Bone marrow (tissue), 2 donors: ENCODE data around the gene GPR162.

ENCODE experiments used
- DNase-seq, 2 donors: peaks; one replicate each; lab custom pipeline; 2025; lab: John Stamatoyannopoulos, UW

GPR162 gene, protein sequence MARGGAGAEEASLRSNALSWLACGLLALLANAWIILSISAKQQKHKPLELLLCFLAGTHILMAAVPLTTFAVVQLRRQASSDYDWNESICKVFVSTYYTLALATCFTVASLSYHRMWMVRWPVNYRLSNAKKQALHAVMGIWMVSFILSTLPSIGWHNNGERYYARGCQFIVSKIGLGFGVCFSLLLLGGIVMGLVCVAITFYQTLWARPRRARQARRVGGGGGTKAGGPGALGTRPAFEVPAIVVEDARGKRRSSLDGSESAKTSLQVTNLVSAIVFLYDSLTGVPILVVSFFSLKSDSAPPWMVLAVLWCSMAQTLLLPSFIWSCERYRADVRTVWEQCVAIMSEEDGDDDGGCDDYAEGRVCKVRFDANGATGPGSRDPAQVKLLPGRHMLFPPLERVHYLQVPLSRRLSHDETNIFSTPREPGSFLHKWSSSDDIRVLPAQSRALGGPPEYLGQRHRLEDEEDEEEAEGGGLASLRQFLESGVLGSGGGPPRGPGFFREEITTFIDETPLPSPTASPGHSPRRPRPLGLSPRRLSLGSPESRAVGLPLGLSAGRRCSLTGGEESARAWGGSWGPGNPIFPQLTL

DNA sequence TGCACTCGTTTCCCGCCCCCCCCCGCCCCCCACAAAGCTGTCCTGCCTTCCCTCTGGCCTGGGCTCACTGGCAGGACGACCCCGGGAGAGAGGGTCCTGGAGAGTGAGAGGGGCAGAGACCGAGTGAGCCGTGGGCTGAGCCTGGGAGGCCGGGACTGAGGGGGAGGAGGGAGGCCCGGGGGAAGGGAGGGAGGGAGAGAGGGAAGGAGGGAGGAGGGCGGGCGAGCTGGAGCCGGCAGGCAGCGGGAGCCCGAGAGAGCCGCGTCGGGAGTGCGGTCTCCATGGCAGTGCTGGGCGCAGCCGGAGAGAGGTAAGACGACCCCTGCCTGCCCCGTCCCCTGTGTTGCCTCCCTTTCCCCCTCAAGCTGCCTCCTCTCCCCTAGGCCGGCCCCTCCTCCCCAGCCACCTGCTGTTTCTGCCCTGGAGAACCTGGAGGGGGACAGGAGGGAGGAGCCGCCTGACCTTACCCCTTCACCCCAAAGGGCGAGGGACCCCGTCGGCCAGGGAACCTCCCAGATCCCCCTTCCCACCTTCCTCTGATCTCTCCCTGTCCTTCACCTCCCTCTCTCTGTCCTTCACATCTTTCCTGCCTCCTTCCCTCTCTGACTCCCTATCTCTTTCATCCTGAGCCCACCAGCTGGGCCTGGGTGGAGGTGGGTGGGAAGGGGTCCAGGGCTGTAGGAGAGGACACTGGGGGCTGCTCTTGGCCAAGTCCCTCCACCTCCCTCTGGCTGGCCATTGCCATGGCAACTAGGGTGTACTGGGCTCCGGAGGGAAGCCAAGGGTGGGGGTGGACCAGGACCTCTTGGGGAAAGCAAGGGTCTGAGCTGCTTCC lies at the start of gene GPR162:
Gene GPR162 (plus strand): TSS at position 231 of the 835 bp plus-strand sequence. CDS start 2,078 bp downstream, outside the sequence.
- peak in 1 of 2 donors; percentile 53 for DNase-seq

DNA sequence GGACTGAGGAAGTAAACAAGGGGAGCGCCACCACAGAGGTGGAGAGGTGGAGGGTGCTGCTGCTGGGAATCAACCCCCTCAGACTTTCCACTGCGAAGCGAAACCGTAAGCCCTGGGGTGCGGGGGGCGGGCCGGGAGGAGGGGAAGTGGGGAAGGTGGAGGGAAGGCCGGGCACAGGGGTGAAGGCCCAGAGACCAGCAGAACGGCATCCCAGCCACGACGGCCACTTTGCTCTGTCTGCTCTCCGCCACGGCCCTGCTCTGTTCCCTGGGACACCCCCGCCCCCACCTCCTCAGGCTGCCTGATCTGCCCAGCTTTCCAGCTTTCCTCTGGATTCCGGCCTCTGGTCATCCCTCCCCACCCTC lies 49.3 kb upstream of the GPR162 start, which contains the start of gene LAG3:
Gene LAG3 (plus strand): TSS at position 190 of the 365 bp plus-strand sequence. CDS start 333 bp downstream, outside the sequence.
- DNase-seq: peak in 1 of 2 donors; percentile 15

DNA sequence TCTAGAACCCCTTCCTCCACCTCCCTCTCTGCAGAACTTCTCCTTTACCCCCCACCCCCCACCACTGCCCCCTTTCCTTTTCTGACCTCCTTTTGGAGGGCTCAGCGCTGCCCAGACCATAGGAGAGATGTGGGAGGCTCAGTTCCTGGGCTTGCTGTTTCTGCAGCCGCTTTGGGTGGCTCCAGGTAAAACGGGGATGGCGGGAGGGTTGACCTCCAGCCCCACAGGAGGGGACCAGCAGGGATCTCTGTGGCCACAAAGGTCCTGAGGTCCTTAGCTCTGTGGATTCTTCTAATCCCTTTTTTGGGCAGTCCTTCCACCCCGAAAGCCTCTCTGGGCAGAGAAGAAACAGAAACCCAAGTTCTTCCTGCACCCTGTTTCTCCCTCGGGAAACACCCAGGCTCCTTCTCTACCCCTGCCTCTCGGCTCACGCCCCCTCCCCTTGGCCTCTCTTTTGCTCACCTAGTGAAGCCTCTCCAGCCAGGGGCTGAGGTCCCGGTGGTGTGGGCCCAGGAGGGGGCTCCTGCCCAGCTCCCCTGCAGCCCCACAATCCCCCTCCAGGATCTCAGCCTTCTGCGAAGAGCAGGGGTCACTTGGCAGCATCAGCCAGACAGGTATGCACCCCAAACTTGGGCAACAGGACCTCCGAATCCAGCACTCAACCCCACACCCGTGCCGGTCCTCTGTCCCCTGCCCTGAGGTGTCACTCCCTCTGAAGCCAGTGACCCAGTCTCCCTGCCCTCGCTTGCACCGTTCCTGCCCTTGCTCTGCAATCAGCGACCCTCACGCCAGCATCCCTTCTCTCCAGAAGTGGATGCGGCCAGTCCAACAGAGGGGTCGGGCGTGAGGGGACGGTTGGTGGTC lies 48.7 kb upstream of the GPR162 start:
- no peak for DNase-seq

DNA sequence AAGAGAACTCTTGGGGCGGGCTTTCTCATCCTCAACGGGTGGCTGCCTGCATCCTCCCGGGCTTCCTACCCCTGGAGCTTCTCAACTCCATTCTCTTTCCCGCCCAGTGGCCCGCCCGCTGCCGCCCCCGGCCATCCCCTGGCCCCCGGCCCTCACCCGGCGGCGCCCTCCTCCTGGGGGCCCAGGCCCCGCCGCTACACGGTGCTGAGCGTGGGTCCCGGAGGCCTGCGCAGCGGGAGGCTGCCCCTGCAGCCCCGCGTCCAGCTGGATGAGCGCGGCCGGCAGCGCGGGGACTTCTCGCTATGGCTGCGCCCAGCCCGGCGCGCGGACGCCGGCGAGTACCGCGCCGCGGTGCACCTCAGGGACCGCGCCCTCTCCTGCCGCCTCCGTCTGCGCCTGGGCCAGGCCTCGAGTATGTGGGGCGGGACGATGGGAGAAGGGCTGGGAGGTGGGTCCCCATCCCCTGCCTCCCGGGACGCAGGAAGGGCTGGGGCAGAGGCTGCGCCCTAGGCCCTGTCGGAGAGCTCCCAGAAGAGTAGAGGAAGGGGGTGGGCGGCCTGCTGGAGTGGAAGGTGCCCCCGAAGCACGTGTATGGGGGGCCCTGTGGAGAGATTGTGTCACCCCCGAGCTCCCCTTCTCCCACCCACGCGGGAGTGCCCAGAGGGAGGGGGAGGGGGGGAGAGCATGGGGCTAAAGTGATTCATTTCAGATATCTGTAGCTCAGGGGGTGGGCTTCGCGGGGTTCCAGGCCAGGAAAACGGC lies 47.9 kb upstream of the GPR162 start:
- no peak for DNase-seq

DNA sequence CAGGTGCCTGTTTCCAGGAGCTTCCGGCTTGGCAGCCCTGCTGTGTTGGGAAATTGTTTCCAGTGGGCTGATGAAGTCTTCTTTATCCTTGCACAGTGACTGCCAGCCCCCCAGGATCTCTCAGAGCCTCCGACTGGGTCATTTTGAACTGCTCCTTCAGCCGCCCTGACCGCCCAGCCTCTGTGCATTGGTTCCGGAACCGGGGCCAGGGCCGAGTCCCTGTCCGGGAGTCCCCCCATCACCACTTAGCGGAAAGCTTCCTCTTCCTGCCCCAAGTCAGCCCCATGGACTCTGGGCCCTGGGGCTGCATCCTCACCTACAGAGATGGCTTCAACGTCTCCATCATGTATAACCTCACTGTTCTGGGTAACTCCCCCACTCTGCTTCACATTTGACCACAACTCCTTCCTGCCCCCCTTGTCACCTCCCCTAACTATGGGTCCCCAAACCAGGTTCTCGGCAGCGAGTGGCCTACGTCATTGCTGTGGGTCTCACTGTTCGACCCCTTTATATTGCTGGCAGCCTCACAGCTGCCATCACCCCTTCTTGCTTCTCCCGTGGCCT lies 47.0 kb upstream of the GPR162 start:
- DNase-seq: no peak

DNA sequence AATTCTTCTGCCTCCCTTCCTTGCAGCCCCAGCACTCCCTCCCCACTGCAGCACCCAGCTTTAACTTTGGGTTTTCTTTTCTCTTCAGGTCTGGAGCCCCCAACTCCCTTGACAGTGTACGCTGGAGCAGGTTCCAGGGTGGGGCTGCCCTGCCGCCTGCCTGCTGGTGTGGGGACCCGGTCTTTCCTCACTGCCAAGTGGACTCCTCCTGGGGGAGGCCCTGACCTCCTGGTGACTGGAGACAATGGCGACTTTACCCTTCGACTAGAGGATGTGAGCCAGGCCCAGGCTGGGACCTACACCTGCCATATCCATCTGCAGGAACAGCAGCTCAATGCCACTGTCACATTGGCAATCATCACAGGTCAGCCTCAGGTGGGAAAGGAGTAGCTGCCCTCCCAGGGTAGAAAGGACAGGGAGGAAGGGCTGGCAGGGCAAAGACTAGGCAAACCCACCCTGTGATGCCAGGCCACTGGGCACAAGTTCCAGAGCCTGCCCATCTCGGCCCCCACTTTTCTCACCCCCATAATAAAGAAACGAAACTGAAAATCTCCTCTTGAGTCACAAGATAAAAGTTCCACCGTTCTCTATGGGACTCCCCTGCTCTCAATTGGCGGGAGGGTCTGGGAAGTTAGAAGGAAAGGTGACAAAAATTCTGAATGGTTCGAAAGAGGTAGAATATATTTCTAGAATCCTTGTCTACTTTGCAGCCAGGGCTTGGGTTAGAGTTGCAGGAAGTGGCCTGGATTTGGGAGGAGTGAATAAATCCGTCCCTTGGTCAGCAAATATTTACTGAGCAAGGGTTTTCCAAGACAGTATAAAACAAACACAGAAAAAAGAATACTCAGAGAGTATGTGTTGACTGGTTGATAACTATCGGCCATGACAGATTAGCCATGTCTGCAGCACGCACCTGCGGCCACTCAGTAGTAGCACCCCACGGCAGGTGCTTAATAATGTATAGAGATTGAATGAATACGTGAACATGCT lies 46.1 kb upstream of the GPR162 start:
- no peak for DNase-seq

DNA sequence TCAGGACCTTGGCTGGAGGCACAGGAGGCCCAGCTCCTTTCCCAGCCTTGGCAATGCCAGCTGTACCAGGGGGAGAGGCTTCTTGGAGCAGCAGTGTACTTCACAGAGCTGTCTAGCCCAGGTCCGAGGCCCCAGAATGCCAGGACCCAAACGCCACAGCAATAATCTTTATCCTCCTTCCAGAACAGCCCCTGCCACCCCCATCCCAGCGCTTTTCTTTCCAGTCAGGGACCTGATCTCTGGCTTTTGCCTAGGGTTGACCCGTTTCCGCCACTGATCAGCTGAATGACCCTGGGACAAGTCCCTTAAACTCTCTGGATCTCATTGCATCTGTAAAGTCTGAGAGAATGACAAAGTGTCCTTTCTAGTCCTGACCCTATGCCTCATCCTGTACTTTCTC lies 44.2 kb upstream of the GPR162 start:
- no peak for DNase-seq

DNA sequence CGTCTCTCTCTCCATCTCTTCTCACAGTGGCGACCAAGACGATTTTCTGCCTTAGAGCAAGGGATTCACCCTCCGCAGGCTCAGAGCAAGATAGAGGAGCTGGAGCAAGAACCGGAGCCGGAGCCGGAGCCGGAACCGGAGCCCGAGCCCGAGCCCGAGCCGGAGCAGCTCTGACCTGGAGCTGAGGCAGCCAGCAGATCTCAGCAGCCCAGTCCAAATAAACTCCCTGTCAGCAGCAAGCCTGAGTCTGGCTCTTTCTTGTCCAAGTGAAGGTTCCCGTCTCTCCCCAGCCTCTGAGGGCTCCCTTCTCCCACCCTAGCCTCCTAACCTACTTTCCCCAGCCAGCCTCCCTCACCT lies 43.4 kb upstream of the GPR162 start:
- DNase-seq: peak in 1 of 2 donors; percentile 32

DNA sequence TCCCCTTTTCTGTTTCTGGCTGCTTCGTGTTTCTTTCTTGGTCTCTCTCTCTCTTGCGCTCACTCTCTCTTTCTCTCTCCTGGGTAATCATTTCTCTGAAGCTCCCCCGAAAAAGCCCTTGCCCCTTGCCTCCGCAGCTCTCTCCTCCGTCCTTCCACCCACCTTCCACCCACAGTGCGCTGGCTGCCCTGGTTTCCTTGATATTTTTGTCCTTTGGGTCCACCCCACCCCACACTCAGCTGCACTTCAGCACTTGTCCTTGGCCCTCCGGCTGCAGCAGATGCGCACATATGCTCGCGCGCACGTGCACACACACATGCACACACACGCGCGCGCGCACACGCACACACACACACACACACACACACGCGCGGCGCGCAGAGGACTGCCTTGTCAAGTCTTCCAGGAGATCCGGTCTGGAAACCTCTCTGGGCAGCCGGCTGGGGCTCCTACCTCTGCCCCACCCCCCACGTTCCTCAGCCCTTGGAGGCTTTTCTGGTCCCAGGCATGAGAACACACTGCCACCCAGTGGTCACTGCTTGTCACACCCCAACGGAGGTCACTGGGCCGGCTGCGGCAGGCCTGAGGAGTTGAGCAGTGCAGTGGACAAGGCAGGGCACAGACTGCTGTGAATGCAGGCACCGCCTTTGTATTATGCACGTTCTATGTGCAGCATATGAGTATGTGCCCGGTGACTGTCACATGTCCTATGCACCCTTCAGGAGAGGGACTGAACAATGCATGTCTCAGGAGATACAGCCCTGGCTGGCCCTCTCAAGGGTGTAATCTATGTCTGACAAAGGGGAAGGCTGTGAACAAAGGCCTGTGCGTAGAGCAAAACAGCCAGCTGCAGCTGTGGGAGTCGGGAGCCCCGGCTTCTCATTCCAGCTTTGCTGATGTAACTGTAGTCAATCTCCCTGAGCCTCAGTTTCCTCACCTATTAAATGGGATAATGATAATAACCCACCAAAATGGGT lies 42.8 kb upstream of the GPR162 start:
- DNase-seq: peak; percentile 73 to 85

DNA sequence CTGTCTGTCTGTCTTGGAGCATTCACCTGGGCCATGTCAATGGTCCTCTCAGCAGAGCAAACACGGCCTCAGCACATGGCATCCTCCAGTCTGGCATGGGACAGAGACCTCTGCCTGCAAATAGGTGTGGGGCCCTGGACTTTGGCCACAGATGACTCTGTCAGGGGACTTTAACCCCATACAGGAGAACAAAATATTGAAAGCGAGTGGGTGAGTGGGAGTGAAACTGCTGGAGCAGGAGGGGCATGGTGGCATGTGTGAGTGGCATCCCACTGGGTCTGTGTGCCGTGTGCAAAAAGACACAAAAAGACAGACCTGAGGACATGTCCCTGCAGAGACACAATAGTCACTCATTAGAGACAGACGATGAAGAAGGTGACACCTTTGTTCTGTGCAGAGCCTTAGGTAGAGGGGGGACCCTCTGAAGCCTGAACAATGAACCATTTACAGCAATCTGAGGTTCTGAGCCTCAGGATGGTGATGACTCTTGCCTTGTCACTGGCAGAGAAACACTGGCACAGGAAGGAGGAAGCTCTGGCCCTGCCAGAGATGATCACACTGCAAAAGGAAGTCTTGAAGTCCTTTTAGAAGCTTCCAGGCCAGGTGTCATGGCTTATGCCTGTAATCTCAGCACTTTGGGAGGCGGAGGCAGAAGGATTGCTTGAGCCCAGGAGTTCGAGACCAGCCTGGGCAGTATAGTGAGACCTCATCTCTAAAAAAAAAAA lies 41.8 kb upstream of the GPR162 start:
- peak in 1 of 2 donors; percentile 25 for DNase-seq

DNA sequence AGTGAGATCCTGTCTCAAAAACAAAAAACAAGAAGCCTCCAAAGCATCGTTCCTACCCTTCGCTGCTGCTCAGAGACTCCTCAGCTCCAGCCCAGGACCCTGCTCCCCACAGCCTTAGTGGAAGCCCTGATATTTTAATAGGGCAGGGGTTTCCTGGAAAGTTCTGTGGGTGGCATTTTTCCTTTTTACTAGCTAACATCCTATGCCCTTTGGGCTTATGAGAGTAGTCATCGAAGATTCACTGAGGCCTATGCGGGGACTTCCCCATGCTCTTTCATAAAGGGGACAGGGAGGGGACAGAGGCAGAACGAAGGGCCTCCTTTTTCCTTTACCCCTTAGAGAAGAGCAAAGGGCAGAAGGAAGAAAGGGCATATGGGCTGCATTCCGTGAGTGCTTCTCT lies 41.0 kb upstream of the GPR162 start:
- no peak for DNase-seq

DNA sequence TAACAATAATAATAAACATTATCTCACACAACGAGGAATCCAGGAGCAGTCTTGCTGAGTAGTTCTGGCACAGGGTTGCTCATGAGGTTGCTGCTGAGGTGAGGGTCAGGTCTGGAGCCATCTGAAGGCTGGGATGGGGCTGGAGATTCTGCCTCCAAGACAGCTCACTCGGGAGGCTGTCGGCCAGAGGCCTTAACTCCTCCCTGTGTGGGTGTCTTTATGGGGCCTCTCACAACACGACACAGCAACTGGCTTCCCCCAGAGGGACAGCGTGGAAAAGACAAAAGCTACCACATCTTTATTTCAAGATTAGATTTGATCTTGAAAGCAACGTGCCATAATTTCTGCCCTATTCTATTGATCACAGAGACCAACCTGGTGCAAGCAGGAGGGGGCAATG lies 39.5 kb upstream of the GPR162 start:
- no peak for DNase-seq

DNA sequence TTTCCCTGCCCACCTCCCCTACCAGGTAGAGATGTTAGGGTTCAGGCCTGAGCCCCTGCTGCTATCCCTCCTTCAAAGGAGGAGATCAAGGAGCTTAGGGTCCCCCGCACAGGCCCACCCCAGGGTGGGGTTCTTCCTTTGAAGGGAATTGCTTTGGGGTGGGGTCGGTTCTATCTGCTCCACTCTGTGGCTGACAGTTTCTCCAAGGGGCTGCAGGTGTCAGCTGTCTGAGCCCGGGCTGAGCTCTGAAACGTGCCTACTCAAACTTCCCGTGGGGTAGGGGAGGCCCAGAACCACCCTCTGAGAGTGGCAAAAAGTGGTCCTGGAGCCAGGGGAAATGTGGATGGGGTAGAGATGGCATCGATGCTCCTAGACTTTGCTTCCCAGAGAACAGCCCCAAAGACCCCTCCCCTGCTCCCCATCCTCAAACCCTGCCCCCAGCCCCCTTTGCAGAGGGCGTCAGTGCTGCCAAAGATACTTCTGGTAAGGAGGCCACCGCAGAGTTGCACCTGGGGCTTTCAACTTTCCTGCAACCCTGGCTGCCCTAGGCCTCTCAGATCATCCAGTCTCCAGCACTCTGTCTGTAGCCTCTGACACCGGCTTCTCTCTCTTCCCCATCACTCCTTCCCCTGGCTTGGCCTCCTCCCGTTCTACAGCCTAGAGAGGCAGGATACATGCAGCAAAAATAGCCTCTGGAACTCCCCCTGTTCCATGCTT lies 38.6 kb upstream of the GPR162 start:
- DNase-seq: no peak

DNA sequence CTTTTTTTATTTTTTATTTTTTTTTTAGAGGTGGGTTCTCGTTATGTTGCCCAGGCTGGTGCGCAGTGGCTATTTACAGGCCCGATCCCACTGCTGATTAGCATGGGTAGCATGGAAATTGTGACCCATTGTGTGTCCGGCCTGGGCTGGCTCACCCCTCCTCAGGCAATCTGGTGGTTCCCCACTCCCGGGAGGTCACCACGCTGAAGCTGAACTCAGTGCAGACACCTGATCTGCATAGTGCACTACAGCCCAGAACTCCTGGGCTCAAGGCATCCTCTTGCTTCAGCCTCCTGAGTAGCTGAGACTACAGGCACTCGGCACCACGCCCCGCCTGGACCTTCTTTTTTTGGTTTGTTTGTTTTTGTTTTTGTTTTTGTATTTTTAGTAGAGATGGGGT lies 37.8 kb upstream of the GPR162 start:
- no peak for DNase-seq

DNA sequence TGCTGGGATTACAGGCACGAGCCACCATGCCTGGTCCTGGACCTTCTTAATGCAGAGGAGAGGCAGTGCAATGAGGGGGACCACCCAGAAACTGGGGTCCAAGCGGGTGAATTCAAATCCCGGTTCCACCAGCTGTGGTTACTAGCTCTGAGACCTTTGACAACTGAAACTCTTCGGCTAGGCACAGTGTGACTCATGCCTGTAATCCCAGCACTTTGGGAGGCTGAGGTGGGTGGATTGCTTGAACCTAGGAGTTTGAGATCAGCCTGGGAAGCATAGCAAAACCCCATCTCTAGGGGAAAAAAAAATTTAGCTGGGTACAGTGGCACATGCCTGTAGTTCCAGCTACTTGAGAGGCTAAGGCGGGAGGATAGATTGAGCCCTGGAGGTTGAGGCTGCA lies 37.3 kb upstream of the GPR162 start:
- DNase-seq: no peak

DNA sequence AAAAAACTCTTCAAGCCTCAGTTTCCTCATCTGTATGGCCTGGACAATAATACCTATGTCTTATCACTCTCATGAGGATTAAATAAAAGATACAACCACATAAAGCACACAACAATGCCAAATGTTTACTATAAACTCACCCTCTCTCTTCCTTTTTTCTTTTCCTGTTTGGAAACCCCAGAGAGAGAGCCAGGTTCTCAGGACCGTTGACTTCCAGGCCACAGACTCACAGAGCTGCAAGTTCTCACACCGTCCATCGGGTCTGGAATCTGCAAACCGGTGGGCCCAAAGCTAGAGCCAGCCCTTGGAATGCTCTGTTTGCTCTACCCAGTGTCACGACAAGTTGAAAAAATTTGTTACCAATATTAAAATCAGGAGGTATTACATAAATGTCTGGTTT lies 36.9 kb upstream of the GPR162 start:
- DNase-seq: no peak
